Karpas-422 (cell line): ENCODE data around the gene VAPB. TPM values are rescaled to one million over a fixed set of nuclear protein-coding genes. Genes with fewer than 3 reads are reported as not detected.
A peak's percentile ranks its signal among the peaks of the same experiment; 100 is the strongest.
"Not testable (repeated sequence)": the region's sequence is repeated elsewhere in the genome, so short reads cannot be mapped to it uniquely, and the experiment has no call there.

Source experiments
- DNase-seq: peaks from one replicate; pipeline ENCODE4 v3.0.0-alpha.2; 2015
- H2AFZ ChIP-seq: fragments of 200-600 bp; sonication (generic); 2 replicates; pipeline ENCODE4 v1.6.1; 2014; ENCODE audit warnings: antibody characterized with exemption, low read length, mixed read lengths
- H3K27ac ChIP-seq: fragments of 200-600 bp; sonication (generic); 2 replicates; pipeline ENCODE4 v1.5.1; 2014; ENCODE audit warnings: mild to moderate bottlenecking, low read length, moderate library complexity
- H3K27me3 ChIP-seq: fragments of 200-600 bp; sonication (generic); 2 replicates; pipeline ENCODE4 v1.6.1; 2014; ENCODE audit warnings: low read length, mixed read lengths
- H3K36me3 ChIP-seq: fragments of 200-600 bp; sonication (generic); 2 replicates; pipeline ENCODE4 v1.6.1; 2014; ENCODE audit warnings: low read length, mixed read lengths; ENCODE audit not compliant: insufficient read depth
- H3K4me1 ChIP-seq: fragments of 200-600 bp; sonication (generic); 2 replicates; pipeline ENCODE4 v1.6.1; 2014; ENCODE audit warnings: mild to moderate bottlenecking, low read length, mixed read lengths
- H3K4me2 ChIP-seq: fragments of 200-600 bp; sonication (generic); 2 replicates; pipeline ENCODE4 v1.6.1; 2014; ENCODE audit warnings: low read length, low read depth, mild to moderate bottlenecking; ENCODE audit not compliant: poor library complexity, severe bottlenecking
- H3K4me3 ChIP-seq: fragments of 200-600 bp; sonication (generic); 2 replicates; pipeline ENCODE4 v1.5.1; 2014; ENCODE audit warnings: mild to moderate bottlenecking, antibody characterized with exemption, low read length, mixed read lengths
- H3K79me2 ChIP-seq: fragments of 200-600 bp; sonication (generic); 2 replicates; pipeline ENCODE4 v1.6.1; 2014; ENCODE audit warnings: mild to moderate bottlenecking, low read length, mixed read lengths
- H3K9ac ChIP-seq: fragments of 200-600 bp; sonication (generic); 2 replicates; pipeline ENCODE4 v1.6.0; 2014; ENCODE audit warnings: low read length
- H3K9me2 ChIP-seq: fragments of 200-600 bp; sonication (generic), shearing (Covaris generic); replicated peaks from 2 replicates; pipeline ENCODE4 v1.6.0; 2014; ENCODE audit warnings: mild to moderate bottlenecking, low read length, moderate library complexity; ENCODE audit not compliant: insufficient read depth
- H3K9me3 ChIP-seq: fragments of 300-700, 200-600 bp; sonication (generic); 2 replicates; pipeline ENCODE4 v1.6.1; 2014; ENCODE audit warnings: low read length, mixed read lengths
- H4K20me1 ChIP-seq: fragments of 200-600 bp; sonication (generic); 2 replicates; pipeline ENCODE4 v1.6.1; 2014; ENCODE audit warnings: mild to moderate bottlenecking, antibody characterized with exemption, low read length, low read depth; ENCODE audit not compliant: insufficient read depth
- total RNA-seq: library from RNA; depleted of rRNA; stranded (reverse); fragments of >200 nt; shearing (Covaris generic); gene quantifications from 2 replicates; pipeline ENCODE4 v1.2.3, GENCODE V29; 2014; ENCODE audit warnings: low replicate concordance

VAPB gene
- total RNA-seq, 1 experiment from 2014 or later: 12.8 TPM

GRCh38 chr20:58414786-58415185 is 25.8 kb downstream of the VAPB start:
- H3K36me3 ChIP-seq: peaks cover 13% of the 10 kb centered on the region
- H3K4me3 ChIP-seq, H4K20me1 ChIP-seq: not testable (repeated sequence)

DNA sequence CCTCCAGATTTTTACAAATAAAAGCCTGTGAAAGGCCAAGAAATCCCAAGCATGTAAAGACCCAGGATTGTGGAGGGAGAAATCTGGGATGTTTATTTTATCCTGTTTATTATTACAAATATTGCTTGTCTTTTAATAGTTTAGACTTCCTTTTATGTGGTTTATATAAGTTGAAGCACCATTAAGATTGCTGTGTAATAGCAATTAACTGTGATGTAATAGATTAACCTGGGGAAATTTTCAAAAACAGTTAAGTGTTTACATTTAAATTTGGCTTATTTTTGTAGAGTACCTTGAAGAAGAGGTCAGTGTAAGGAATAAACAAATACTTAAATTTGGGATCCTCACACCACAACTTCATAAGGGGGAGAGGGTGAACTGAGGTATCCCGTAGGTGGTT is 27.0 kb downstream of the VAPB start:
- Histone ChIP-seq H3K4me2 (peak overlapping the region; percentile 42), H3K4me3 (no peak overlapping the region), H2AFZ (no peak overlapping the region), H4K20me1 (no peaks in the 10 kb centered on the region), H3K79me2 (peaks cover 78% of the 10 kb centered on the region), H3K27ac (peak overlapping the region; percentile 79), H3K9me3 (no peaks in the 10 kb centered on the region), H3K9me2 (no peaks in the 10 kb centered on the region), H3K4me1 (peaks cover 15% of the 10 kb centered on the region), H3K9ac (0 out of 2 replicates have a peak overlapping the region, but pooled peaks have one; percentile 8), H3K27me3 (no peaks in the 10 kb centered on the region), H3K36me3 (peaks cover 17% of the 10 kb centered on the region)
- no peak for DNase-seq

More at GRCh38 chr20:58414786-58415185, 25.8 kb downstream of the VAPB start:
- H3K4me2 ChIP-seq: peak overlapping the region; percentile 42
- not testable (repeated sequence) for H2AFZ ChIP-seq, H3K27me3 ChIP-seq, H3K9me3 ChIP-seq, H3K9me2 ChIP-seq, DNase-seq, H3K9ac ChIP-seq
- H3K79me2 ChIP-seq: peaks cover 80% of the 10 kb centered on the region
- peak overlapping the region; percentile 79 for H3K27ac ChIP-seq
- peaks cover 15% of the 10 kb centered on the region for H3K4me1 ChIP-seq

DNA sequence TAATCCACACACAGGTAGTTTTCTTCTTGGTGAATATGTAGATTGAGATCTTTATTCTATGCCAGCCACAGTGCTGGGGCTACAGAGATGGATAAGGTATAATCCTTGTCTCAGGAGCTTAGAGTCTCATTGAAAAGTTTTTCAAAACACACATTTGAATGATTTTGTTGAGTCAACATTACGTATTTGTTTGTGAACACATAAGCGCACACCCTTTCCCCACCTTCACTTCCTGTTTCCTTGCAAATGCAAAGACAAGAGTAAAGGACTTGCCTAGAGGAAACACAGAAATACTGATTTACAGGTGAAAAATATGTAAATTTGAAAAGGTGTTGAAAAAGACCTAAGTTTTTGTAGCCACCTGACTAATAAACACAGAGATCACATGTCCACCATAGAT is 27.8 kb downstream of the VAPB start:
- Histone ChIP-seq H3K36me3 (peaks cover 18% of the 10 kb centered on the region), H3K9me2 (no peaks in the 10 kb centered on the region), H3K27me3 (no peaks in the 10 kb centered on the region), H3K9ac (no peak overlapping the region), H3K9me3 (no peaks in the 10 kb centered on the region), H3K79me2 (peaks cover 78% of the 10 kb centered on the region), H3K27ac (no peak overlapping the region), H4K20me1 (no peaks in the 10 kb centered on the region), H3K4me3 (no peak overlapping the region), H3K4me2 (no peak overlapping the region), H3K4me1 (peaks cover 15% of the 10 kb centered on the region), H2AFZ (no peak overlapping the region)
- DNase-seq: no peak

DNA sequence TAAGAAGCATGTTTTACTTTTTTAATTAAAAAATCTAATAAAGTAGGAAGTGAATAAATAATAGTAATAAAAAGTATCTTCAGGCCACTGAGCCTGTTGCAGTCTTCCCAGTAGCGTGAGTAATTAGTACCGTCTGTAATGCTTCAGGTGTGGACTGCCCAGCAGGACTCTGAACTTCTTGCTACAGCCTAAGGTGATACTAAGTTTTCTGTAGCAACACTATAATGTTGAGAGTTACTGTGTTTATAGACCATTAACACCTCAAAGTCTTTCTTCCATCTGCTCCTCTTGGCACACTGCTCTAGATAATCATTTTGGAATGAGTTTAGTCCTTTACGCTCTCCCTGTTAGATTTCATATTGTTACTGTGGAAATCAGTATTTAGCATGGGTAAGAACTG is 28.4 kb downstream of the VAPB start:
- H4K20me1 ChIP-seq: no peaks in the 10 kb centered on the region
- H3K9me2 ChIP-seq: no peaks in the 10 kb centered on the region
- no peak overlapping the region for H3K27ac ChIP-seq
- no peaks in the 10 kb centered on the region for H3K27me3 ChIP-seq
- H3K4me1 ChIP-seq: peaks cover 17% of the 10 kb centered on the region
- no peak overlapping the region for H3K4me3 ChIP-seq
- no peaks in the 10 kb centered on the region for H3K9me3 ChIP-seq
- H2AFZ ChIP-seq: no peak overlapping the region
- peaks cover 78% of the 10 kb centered on the region for H3K79me2 ChIP-seq
- no peak overlapping the region for H3K9ac ChIP-seq
- H3K36me3 ChIP-seq: peaks cover 24% of the 10 kb centered on the region
- H3K4me2 ChIP-seq: no peak overlapping the region
- DNase-seq: no peak

DNA sequence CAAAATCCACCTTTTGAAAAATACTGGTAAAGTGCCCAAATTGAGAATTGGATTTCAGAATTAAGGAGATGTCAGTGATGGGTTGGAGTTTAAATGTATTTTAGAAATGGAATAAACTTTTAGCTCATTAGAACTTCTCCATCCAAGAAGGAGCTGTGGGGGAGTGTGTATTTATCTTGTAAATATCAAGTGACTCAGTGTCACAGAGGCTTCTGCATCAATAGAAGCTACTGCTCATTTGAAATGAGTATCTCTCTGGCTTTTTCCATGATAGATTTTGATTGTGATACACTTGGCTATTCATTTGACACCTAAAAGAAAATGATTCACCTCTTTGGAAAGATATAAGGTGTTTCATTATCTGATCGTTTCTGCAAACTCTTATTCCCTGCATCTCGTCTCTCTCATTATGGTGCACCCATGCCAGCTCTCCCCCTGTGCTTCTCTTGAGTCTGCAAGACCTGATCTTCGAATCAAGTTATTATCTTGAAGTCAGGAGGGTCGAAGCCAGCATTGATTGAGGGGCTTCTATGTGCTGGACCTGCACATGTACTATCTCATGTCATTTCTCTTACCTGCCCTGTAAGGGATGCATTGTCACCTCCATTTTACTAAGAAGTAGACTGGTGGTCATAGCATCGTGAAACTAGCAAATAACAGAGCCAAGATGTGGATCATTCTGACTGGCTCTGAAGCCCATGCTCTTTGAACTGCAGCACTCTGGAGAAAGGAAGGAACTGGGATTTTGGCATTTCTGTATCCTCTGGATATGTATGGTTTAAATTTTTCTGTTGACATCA is 30.1 kb downstream of the VAPB start:
- Histone ChIP-seq H3K36me3 (peaks cover 29% of the 10 kb centered on the region), H3K9me2 (no peaks in the 10 kb centered on the region), H3K4me3 (no peak overlapping the region), H3K4me2 (no peak overlapping the region), H4K20me1 (no peaks in the 10 kb centered on the region), H3K27me3 (no peaks in the 10 kb centered on the region), H3K9me3 (no peaks in the 10 kb centered on the region), H3K79me2 (peaks cover 88% of the 10 kb centered on the region), H3K9ac (no peak overlapping the region), H3K27ac (no peak overlapping the region), H3K4me1 (peaks cover 17% of the 10 kb centered on the region), H2AFZ (no peak overlapping the region)
- no peak for DNase-seq

DNA sequence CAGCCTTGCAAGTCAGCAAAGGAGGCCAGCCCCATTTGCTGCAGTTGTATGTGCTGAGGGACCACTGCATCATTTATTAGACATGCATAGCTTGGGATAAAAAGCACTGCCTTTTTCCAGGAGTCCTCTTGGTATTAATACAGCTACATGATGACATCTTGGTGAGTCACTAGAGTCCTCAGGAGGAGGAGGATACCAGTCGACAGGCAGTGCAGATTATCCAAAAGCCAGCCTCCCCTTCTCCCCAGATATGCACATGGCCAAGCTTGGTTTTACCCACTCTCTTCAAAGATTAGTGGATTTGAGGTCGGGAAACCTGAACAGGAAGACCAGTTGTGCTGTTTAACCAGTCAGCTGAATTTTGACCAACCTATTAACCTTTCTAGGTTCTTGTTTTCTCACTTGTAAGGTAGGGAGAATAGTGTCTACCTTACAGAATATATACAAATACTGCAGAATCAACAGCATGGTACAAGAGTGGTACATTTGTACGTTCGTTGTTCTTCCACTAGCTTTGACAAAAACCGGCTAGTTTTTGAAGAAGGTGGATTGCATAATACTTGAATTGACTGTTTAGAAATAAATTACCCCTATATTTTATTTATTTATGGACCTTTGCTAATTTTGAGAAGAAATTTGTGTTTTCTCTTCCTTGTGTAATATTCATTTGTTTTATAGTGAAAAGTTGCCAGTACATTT is 31.9 kb downstream of the VAPB start:
- Histone ChIP-seq H3K9ac (no peak overlapping the region), H3K27me3 (no peaks in the 10 kb centered on the region), H3K4me2 (no peak overlapping the region), H4K20me1 (no peaks in the 10 kb centered on the region), H3K9me2 (no peaks in the 10 kb centered on the region), H3K4me1 (peaks cover 6% of the 10 kb centered on the region), H3K4me3 (no peak overlapping the region), H3K27ac (no peak overlapping the region), H3K9me3 (no peaks in the 10 kb centered on the region), H3K79me2 (peaks cover 92% of the 10 kb centered on the region), H2AFZ (no peak overlapping the region), H3K36me3 (peaks cover 41% of the 10 kb centered on the region)
- DNase-seq: no peak

- H3K36me3 ChIP-seq: peaks cover 41% of the 10 kb centered on the region
- no peaks in the 10 kb centered on the region for H4K20me1 ChIP-seq
- H3K4me1 ChIP-seq: 0 out of 2 replicates have a peak, but pooled peaks cover 2% of the 10 kb centered on the region
- no peak overlapping the region for H3K9ac ChIP-seq
- H3K27me3 ChIP-seq: no peaks in the 10 kb centered on the region
- no peak overlapping the region for H3K27ac ChIP-seq
- H3K4me3 ChIP-seq: no peak overlapping the region
- no peak overlapping the region for H3K4me2 ChIP-seq
- no peak for DNase-seq
- no peaks in the 10 kb centered on the region for H3K9me2 ChIP-seq
- H2AFZ ChIP-seq: no peak overlapping the region
- H3K9me3 ChIP-seq: no peaks in the 10 kb centered on the region
- peaks cover 92% of the 10 kb centered on the region for H3K79me2 ChIP-seq
These were observed 32.4 kb downstream of the VAPB start for GRCh38 chr20:58421497-58421850.

GRCh38 chr20:58424218-58424969 is 35.4 kb downstream of the VAPB start:
- Histone ChIP-seq H2AFZ (no peak overlapping the region), H3K27ac (no peak overlapping the region), H3K9ac (no peak overlapping the region), H4K20me1 (no peaks in the 10 kb centered on the region), H3K27me3 (no peaks in the 10 kb centered on the region), H3K4me2 (no peak overlapping the region), H3K4me3 (no peak overlapping the region), H3K79me2 (peaks cover 94% of the 10 kb centered on the region), H3K9me2 (no peaks in the 10 kb centered on the region), H3K4me1 (0 out of 2 replicates have a peak, but pooled peaks cover 2% of the 10 kb centered on the region), H3K9me3 (no peaks in the 10 kb centered on the region), H3K36me3 (peaks cover 35% of the 10 kb centered on the region; the same call in 1 of the 2 replicates)
- DNase-seq: no peak
